NB4 (cell line): ENCODE data around the gene EIF3I.

ENCODE experiments used
- CTCF ChIP-seq: IDR thresholded peaks from one replicate; pipeline ENCODE4 v1.5.1; 2012; ENCODE audit warnings: low read depth, low read length
- MAX ChIP-seq: IDR thresholded peaks from 2 replicates; pipeline ENCODE4 v1.6.1; 2011; ENCODE audit warnings: low read depth, low read length
- POLR2A ChIP-seq: IDR thresholded peaks from 2 replicates; pipeline ENCODE4 v1.6.1; 2011; ENCODE audit warnings: mild to moderate bottlenecking; ENCODE audit not compliant: insufficient read length; ENCODE audit errors: extremely low read depth

- TF ChIP-seq CTCF = no peak
- TF ChIP-seq POLR2A = no peak
- TF ChIP-seq MAX = no peak
Measured at GRCh38 chr1:32239337-32239736, 17.1 kb downstream of the EIF3I start.
